Non-pigmented ciliary epithelial cell (primary cell): ENCODE measurements around the gene VWA8.
"Not testable (repeated sequence)": the region's sequence is repeated elsewhere in the genome, so short reads cannot be mapped to it uniquely, and the experiment has no call there.

Source experiments
- DNase-seq: peaks from one replicate; pipeline ENCODE4 v3.0.0-alpha.2; 2010; ENCODE audit warnings: low read depth

The VWA8 gene

GRCh38 chr13:41851351-41851750 is 109.6 kb downstream of the VWA8 start:
- no peak for DNase-seq

GRCh38 chr13:41848435-41849255 is 112.3 kb downstream of the VWA8 start:
- DNase-seq, result no peak

GRCh38 chr13:41847216-41847615 is 113.7 kb downstream of the VWA8 start:
- no peak for DNase-seq

GRCh38 chr13:41842036-41842620 is 118.8 kb downstream of the VWA8 start:
- DNase-seq, result no peak

- no peak for DNase-seq
Measured at GRCh38 chr13:41837629-41838028, 123.3 kb downstream of the VWA8 start.

GRCh38 chr13:41835871-41836270 is 125.0 kb downstream of the VWA8 start:
- no peak for DNase-seq

GRCh38 chr13:41834697-41835096 is 126.2 kb downstream of the VWA8 start:
- DNase-seq, result not testable (repeated sequence)

- no peak for DNase-seq
Measured at GRCh38 chr13:41833831-41834230, 127.1 kb downstream of the VWA8 start.

- DNase-seq, result no peak
Measured at GRCh38 chr13:41833201-41833600, 127.7 kb downstream of the VWA8 start.

GRCh38 chr13:41827507-41828213 is 133.2 kb downstream of the VWA8 start:
- DNase-seq, result peak; percentile 91

- no peak for DNase-seq
Measured at GRCh38 chr13:41825691-41826090, 135.2 kb downstream of the VWA8 start.

GRCh38 chr13:41823476-41823875 is 137.4 kb downstream of the VWA8 start:
- DNase-seq, result no peak

- no peak for DNase-seq
Measured at GRCh38 chr13:41822560-41822959, 138.3 kb downstream of the VWA8 start.

- DNase-seq, result no peak
Measured at GRCh38 chr13:41821238-41821594, 139.7 kb downstream of the VWA8 start.

GRCh38 chr13:41820581-41821237 is 140.2 kb downstream of the VWA8 start:
- DNase-seq, result no peak

- no peak for DNase-seq
Measured at GRCh38 chr13:41816057-41816456, 144.9 kb downstream of the VWA8 start.

- no peak for DNase-seq
Measured at GRCh38 chr13:41813426-41813825, 147.5 kb downstream of the VWA8 start.

GRCh38 chr13:41812851-41813250 is 148.1 kb downstream of the VWA8 start:
- DNase-seq, result no peak

GRCh38 chr13:41812237-41812636 is 148.7 kb downstream of the VWA8 start:
- DNase-seq, result no peak

GRCh38 chr13:41811588-41812021 is 149.3 kb downstream of the VWA8 start:
- no peak for DNase-seq

GRCh38 chr13:41809962-41810361 is 150.9 kb downstream of the VWA8 start:
- no peak for DNase-seq

GRCh38 chr13:41803445-41803735 is 157.5 kb downstream of the VWA8 start:
- not testable (repeated sequence) for DNase-seq
